ENCODE results near the gene RAVER2. TPM values are rescaled to one million over a fixed set of nuclear protein-coding genes. Genes with fewer than 3 reads are reported as not detected.
"Not testable (repeated sequence)": the region's sequence is repeated elsewhere in the genome, so short reads cannot be mapped to it uniquely, and the experiment has no call there.

RAVER2 gene
- total RNA-seq, 1 experiment from 2014 or later = 12.8 TPM

DNA sequence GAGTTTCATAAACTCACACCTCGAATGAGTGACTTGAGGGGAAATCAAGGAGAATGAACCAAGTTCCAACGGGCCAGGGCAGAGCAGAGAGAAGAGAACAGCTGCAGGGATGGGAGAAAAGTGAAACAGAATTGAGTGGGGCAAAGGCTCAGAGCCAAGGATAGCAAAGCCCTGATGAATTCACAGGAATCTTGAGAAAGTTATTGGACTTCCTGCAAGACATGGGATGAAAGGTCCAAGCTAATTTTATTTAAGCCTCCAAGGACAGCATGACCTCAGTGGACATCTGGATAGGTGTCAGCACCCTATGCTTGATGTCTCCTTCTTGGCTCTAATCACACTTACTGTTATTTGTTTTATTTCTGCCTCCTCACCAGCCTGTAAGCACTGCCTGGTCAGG lies 43.0 kb upstream of the RAVER2 start:
- Mint-ChIP-seq H3K9me3 (ENCODE audit: low read depth, unreplicated experiment) (no peaks in the 10 kb centered on the region), H3K27ac (ENCODE audit: unreplicated experiment) (no peak overlapping the region), H3K36me3 (ENCODE audit: insufficient read depth, unreplicated experiment) (no peaks in the 10 kb centered on the region), H3K4me3 (ENCODE audit: low read depth, unreplicated experiment) (no peak overlapping the region), H3K27me3 (ENCODE audit: unreplicated experiment) (no peaks in the 10 kb centered on the region), H3K4me1 (ENCODE audit: low read depth, unreplicated experiment) (no peaks in the 10 kb centered on the region)
- intact Hi-C loops (cut with micrococcal nuclease; ENCODE audit: unreplicated experiment) = no loop called here
- CTCF ChIA-PET = no interaction called here
- BruUV-seq (replicated peaks) = no TSS peak
- TF ChIP-seq, protein P1, sequence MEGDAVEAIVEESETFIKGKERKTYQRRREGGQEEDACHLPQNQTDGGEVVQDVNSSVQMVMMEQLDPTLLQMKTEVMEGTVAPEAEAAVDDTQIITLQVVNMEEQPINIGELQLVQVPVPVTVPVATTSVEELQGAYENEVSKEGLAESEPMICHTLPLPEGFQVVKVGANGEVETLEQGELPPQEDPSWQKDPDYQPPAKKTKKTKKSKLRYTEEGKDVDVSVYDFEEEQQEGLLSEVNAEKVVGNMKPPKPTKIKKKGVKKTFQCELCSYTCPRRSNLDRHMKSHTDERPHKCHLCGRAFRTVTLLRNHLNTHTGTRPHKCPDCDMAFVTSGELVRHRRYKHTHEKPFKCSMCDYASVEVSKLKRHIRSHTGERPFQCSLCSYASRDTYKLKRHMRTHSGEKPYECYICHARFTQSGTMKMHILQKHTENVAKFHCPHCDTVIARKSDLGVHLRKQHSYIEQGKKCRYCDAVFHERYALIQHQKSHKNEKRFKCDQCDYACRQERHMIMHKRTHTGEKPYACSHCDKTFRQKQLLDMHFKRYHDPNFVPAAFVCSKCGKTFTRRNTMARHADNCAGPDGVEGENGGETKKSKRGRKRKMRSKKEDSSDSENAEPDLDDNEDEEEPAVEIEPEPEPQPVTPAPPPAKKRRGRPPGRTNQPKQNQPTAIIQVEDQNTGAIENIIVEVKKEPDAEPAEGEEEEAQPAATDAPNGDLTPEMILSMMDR (IDR thresholded peaks at IDR 0.05; ENCODE audit: unreplicated experiment) = no peak
- no peak for DNase-seq

DNA sequence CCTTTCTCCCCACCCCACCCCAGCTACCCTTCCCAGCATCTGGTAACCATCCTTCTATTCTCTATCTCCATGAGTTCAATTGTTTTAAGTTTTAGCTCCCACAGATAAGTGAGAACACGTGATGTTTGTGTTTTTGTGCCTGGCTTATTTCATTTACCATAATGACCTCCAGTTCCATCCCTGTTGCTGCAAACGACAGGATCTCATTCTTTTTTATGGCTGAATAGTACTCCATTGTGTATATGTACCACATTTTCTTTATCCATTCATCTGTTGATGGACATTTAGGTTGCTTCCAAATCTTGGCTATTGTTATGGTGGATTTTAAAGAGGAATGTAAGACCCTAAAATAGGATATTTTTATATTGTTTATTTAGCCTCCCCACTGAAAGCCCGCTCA lies 42.2 kb upstream of the RAVER2 start:
- BruUV-seq (replicated peaks); CTCF ChIA-PET: not testable (repeated sequence)

GRCh38 chr1:64703600-64703999 lies 41.3 kb upstream of the RAVER2 start:
- TF ChIP-seq, protein P1 (IDR thresholded peaks at IDR 0.05; ENCODE audit: unreplicated experiment) = no peak
- Mint-ChIP-seq H3K27me3 (ENCODE audit: unreplicated experiment) (no peaks in the 10 kb centered on the region), H3K36me3 (ENCODE audit: insufficient read depth, unreplicated experiment) (no peaks in the 10 kb centered on the region), H3K4me1 (ENCODE audit: low read depth, unreplicated experiment) (no peaks in the 10 kb centered on the region), H3K9me3 (ENCODE audit: low read depth, unreplicated experiment) (no peaks in the 10 kb centered on the region), H3K4me3 (ENCODE audit: low read depth, unreplicated experiment) (no peak overlapping the region), H3K27ac (ENCODE audit: unreplicated experiment) (no peak overlapping the region)
- CTCF ChIA-PET = interaction anchor here (0.5 to 0.7 kb wide), 2 partner anchors 20 to 839 kb away, joined by 4 to 5 read pairs; no protein-coding TSS in a partner anchor
- intact Hi-C loops (cut with micrococcal nuclease; ENCODE audit: unreplicated experiment) = no loop called here
- DNase-seq = no peak
- no TSS peak for BruUV-seq (replicated peaks)

More for the DNA sequence above, 42.2 kb upstream of the RAVER2 start:
- intact Hi-C loops (cut with micrococcal nuclease; ENCODE audit: unreplicated experiment); H3K27ac Mint-ChIP-seq (ENCODE audit: unreplicated experiment); H3K4me3 Mint-ChIP-seq (ENCODE audit: low read depth, unreplicated experiment); H3K4me1 Mint-ChIP-seq (ENCODE audit: low read depth, unreplicated experiment); H3K36me3 Mint-ChIP-seq (ENCODE audit: insufficient read depth, unreplicated experiment); H3K27me3 Mint-ChIP-seq (ENCODE audit: unreplicated experiment); H3K9me3 Mint-ChIP-seq (ENCODE audit: low read depth, unreplicated experiment); DNase-seq: not testable (repeated sequence)

DNA sequence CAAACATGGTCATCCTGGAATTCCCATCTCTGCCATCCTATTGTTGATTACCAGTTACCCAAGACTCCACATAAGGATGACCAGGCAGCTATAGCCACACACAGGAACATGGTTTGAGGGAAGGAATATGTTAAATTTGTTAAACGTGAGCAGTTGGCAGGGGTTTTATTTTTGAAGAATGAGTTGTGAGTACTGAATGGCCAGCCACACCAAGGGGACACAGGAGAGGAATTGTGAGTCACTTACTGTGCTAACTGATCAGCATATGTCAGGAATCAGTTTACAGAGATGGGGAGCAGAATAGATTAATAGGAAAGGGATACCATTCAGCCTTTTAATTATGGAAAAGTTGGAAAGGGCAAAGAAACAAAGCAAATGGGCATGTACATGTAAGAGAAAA lies 39.3 kb upstream of the RAVER2 start:
- H3K27me3 Mint-ChIP-seq (ENCODE audit: unreplicated experiment) = no peaks in the 10 kb centered on the region
- no TSS peak for BruUV-seq (replicated peaks)
- TF ChIP-seq, protein P1 (IDR thresholded peaks at IDR 0.05; ENCODE audit: unreplicated experiment) = no peak
- intact Hi-C loops (cut with micrococcal nuclease; ENCODE audit: unreplicated experiment) = no loop called here
- no peaks in the 10 kb centered on the region for H3K4me1 Mint-ChIP-seq (ENCODE audit: low read depth, unreplicated experiment)
- no peaks in the 10 kb centered on the region for H3K36me3 Mint-ChIP-seq (ENCODE audit: insufficient read depth, unreplicated experiment)
- no peak overlapping the region for H3K4me3 Mint-ChIP-seq (ENCODE audit: low read depth, unreplicated experiment)
- H3K27ac Mint-ChIP-seq (ENCODE audit: unreplicated experiment) = no peak overlapping the region
- DNase-seq = no peak
- CTCF ChIA-PET = no interaction called here
- no peaks in the 10 kb centered on the region for H3K9me3 Mint-ChIP-seq (ENCODE audit: low read depth, unreplicated experiment)

GRCh38 chr1:64711266-64711665 lies 33.6 kb upstream of the RAVER2 start:
- TF ChIP-seq, protein P1 (IDR thresholded peaks at IDR 0.05; ENCODE audit: unreplicated experiment) = no peak
- Mint-ChIP-seq H3K4me3 (ENCODE audit: low read depth, unreplicated experiment) (no peak overlapping the region), H3K36me3 (ENCODE audit: insufficient read depth, unreplicated experiment) (no peaks in the 10 kb centered on the region), H3K9me3 (ENCODE audit: low read depth, unreplicated experiment) (no peaks in the 10 kb centered on the region), H3K27me3 (ENCODE audit: unreplicated experiment) (peaks cover 19% of the 10 kb centered on the region), H3K4me1 (ENCODE audit: low read depth, unreplicated experiment) (no peaks in the 10 kb centered on the region), H3K27ac (ENCODE audit: unreplicated experiment) (no peak overlapping the region)
- intact Hi-C loops (cut with micrococcal nuclease; ENCODE audit: unreplicated experiment) = no loop called here
- BruUV-seq (replicated peaks) = no TSS peak
- DNase-seq = no peak
- CTCF ChIA-PET = no interaction called here

All from Calu3 (cell line).